GM19351 (cell line): ENCODE results near the gene CALML6.
"Not testable (repeated sequence)": the region's sequence is repeated elsewhere in the genome, so short reads cannot be mapped to it uniquely, and the experiment has no call there.

ENCODE experiments used
- ATAC-seq: cut with Tn5 transposase; IDR thresholded peaks from one replicate; pipeline ENCODE4 v1.9.1; 2021; ENCODE audit warnings: mild to moderate bottlenecking, moderate library complexity; ENCODE audit not compliant: unreplicated experiment

The CALML6 gene

DNA sequence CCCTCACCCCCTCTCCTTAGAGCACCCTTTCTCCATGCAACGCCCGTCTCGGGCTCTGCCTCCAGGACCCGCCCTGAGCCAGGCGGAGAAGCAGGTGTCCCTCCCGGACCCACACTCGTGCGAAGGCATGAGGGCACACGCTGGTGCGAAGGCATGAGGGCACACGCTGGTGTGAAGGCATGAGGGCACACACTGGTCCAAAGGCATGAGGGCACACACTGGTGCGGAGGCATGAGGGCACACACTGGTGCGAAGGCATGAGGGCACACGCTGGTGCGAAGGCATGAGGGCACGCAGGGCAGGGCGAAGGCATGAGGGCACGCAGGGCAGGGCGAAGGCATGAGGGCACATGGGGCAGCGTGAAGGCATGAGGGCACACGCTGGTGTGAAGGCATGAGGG is 9.8 kb downstream of the CALML6 start:
- ATAC-seq, result no peak

DNA sequence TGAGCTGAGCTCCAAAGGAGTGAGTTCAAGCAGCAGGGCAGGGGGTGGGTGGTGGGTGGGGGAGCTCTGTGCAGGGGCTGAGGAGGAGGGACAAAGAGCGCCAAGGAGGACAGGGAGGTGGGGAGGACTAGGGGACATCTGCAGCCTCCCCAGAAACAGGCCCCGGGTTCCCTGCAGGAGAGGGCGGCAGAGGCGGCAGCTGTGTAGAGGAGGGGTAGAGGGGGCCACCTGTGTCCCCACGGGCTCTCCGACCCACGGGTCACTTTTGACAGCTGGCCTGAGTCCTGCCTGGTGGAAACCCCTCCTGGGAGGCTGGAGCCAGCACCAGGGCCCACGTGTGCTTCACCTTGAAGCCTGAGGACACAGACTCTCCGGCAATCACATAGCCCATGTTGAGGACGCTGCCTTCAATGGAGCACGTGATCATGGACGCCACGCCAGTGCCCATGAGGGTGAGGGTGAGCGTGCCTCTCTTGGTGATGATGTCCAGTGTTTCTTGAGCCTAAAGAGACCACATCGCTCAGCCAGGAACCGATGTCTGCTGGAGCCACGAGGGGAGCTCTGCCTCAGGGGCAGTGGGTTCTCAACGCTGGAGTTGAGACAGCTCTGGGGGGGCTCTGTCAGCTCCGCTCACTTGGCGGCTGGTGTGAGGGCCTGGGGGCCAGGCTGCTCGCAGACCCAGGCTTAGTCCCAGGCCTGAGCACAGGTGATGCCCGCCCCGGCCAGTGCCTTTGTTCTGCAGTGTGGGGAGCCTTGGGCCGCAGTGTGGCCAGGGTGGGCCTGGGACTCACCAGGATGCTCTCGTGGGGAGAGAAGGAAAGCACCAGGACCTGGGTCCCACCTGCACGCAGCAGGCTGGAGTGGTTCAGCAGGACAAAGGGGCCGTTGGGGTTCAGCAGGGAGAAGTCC is 10.6 kb downstream of the CALML6 start:
- no peak for ATAC-seq

DNA sequence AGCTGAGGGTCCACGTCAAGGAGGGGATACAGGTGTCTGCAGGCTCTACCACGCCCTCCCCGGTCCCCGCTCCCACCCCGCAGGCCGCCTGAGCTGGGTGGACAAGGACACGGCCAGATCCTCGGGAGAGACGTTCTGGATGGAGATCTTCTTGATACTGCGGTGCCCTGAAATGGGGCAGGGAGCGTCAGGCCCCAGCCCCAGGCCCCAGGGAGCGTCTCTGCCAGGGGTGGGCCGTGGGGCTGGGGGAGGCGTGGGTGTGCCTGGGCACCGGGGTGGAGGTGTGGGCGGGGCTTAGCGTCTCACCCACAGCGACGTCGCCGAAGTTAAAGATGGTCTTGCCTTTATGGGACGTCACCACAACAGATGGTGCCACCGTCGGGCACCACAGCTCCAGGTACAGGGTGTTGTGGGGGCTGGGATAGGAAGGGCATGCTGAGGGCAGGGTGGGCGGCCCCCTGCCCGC is 11.3 kb downstream of the CALML6 start:
- ATAC-seq, result no peak

DNA sequence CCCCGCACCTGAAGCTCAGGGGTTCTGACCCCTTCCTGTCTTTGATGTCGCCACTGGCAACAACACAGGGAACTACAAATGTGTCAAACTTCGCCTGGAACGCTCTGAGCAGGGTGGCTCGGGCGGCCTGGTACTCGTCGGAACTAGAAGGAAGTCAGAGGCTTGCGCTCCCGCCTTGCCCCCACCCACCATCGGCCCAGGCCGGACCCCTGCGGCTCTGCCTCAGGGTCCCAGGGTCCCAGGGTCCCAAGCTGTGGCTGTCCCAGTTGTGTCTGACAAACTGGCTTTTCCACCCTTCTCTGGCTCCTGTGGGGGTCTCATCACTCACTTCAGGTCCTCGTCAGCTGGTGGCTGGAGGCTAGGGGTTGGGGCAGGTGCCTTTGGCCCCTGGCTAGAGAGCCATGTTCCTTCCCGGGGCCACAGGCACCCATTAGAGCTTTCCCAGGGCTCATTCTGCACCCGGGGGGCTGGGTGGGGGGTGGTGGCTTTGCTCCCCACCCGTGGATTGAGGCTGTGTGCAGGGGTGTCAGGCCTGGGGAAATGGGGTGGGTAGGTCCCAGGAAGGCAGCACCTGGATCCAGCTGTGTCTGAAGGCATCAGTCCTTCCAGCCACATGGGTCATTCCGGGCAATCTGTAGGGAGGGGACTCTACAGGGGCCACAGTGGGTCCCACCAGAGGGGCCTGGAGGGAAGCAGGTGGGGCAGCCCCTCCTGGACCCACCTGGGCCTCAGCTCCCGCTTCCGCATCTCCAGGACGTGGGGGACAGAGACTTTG is 12.0 kb downstream of the CALML6 start:
- ATAC-seq, result no peak

DNA sequence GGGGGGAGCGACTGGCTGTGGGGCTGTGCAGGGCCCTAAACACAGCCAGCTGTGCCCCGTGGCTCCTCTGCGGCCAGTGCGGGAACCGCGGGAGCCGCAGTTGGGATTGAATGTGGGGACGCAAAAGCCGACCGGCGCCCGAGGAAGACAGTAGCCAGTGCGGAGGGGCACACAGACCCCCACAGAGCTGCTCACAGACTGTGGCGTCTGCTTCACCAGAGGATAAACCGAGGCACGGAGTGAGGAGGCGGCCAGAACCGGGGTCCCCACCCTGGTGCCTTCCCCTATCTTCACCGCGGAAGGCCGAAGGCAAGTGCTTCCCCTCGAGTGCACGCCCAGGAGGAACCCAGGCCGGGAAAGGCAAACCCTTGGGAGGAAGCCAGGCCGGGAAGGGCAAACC is 12.7 kb downstream of the CALML6 start:
- ATAC-seq, result no peak

DNA sequence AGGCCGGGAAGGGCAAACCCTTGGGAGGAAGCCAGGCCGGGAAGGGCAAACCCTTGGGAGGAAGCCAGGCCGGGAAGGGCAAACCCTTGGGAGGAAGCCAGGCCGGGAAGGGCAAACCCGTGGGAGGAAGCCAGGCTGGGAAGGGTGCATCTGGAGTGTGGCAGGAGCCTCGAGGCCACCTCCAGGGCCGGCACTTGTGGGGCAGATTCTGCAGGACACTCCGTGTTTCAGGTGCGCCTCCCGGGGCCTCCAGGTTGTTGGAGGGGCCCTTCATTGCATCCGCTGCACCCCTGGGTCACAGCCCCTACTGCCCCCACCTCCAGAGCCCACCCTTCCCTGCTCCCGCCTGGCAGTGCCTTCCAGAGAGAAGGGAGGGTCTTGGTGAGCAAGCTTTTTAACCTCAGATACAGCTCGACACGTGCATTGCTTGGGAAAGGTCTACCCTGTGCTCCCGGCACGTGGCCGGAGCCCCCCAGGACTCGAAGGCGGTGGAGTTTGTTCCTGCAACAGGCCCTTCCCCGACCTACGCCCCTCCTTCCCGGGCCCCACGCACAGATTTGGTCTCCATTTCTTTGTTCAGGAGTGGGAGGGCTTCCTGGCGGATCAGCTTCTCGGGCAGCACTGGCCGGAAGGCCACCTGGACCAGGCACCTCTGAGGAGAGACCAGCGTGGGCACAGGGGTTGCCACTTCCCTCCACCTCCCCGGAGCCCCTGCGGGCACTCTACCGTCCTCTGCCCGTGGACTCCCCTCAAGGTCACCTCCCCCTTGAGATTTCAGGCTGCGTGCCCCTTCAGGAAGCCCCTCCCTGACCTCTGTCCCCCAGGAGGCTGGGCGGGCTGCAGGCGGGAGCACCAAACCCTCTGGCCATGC is 13.4 kb downstream of the CALML6 start:
- no peak for ATAC-seq

DNA sequence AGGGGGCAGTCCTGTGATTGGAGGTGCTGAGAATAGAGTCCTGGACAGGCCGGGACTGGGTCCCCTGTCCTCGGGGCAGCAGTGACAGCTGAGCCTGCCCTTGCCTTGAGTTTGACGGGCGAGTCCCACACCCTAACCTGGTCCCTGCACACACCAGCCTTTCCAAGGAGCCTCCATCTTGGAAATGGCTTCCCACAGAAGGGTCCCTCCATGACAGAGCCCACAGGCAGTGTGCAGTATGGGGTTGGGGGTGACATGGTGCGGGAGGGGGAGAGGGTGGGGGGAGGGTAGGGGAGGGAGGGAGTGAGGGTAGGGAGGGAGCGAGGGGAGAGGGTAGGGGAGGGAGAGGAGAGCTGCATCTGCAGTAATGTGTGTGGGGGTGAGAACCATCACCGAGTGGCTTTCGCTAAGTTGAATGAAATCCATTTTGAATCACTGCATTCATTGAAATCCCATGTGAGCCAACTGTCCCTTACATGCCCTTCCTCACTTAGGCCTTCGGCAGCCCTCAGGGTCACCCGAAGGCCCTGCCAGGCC is 14.1 kb downstream of the CALML6 start:
- ATAC-seq, result no peak

DNA sequence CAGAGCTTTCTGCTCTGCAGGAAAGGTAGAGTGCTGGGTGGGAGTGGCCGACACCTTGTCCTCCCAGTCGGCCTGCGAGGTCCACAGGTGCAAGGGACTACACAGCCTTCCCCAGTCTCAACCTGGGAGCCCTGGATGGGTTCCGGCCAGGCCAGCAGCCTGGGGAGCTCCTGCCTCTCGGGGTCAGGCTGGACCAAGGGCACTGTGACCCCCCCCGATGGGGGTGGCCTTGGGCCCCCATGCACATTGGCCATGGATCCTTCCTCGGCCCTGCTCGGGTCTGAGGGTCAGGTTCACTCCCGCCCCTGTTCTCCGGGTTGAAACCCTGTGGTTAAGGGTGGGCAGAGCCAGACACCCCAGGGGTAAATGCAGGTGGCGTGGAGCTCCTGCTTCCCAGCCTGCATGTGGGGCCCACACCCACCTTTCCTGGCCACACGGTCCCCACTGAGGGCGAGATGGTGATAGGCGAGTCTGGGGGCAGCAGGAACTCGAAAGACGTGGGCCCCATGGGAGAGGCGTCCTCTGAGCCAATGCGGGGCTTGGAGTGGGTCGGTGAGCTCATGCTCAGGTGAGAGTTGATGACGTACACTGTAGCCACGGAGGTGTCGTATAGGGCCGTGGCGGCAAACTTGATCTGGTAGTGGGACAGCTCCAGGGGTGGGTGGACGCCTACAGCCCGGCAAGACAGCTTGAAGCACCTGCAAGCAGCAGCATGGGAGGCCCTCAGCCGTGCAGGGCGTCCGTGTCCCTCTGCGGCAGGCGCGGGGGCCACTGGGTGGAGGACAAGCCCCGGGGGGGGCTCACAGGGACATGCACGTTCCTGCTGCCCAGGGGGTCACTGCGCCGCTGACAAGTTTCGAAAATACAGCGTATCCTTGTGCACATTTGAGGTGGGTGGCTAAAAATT is 14.8 kb downstream of the CALML6 start:
- no peak for ATAC-seq

DNA sequence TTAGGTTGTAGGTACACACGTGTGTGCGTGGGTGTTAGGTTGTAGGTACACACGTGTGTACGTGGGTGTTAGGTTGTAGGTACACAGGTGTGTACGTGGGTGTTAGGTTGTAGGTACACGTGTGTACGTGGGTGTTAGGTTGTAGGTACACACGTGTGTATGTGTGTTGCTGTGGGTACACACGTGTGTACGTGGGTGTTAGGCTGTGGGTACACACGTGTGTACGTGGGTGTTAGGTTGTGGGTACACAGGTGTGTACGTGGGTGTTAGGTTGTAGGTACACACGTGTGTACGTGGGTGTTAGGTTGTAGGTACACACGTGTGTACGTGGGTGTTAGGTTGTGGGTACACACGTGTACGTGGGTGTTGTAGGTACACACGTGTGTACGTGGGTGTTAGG is 19.8 kb downstream of the CALML6 start:
- ATAC-seq, result not testable (repeated sequence)

DNA sequence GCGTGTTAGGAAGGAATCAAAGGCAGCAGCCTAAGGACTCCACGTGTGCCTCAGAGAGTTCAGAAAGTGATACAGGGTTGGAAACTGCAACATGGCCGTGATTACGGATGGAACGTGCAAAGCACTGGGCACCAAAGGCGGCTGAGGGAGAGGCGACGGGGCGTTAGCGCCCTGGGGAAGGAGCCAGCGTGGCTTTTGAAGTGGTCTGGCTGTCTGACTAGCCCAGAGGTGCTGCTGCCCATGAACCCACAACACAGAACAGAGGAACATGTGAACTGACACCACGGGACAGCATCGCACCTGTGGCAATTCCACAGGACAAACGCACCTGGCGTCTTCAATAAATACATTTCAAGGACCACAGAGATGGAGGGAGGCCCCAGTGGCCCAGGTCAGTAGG is 22.0 kb downstream of the CALML6 start:
- ATAC-seq, result no peak

DNA sequence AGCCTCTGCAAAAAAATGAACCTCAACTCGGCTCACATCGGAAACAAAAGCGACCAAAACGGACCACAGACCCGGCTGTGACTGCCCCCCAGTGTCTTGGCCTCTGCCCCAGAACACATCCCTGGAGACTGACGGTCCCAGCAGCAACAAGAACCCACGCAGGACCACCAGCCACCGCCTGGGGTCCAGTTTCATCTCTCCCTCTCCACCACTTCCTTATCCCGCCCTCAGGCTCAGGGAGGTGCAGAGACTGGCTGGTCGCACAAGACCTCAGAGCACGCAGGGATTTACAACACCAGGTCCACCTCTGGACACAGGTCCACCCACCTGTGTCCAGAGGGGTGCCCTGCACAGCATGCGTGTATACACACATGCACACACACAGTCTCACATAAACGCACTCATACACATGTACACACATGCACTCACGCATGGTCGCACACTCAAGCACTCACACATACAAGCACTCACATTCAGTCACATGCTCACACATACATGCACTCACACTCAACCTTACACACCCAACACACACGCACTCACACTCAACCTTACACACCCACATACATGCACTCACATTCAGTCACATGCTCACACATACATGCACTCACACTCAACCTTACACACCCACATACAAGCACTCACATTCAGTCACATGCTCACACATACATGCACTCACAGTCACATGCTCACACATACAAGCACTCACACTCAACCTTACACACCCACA is 22.7 kb downstream of the CALML6 start:
- no peak for ATAC-seq

DNA sequence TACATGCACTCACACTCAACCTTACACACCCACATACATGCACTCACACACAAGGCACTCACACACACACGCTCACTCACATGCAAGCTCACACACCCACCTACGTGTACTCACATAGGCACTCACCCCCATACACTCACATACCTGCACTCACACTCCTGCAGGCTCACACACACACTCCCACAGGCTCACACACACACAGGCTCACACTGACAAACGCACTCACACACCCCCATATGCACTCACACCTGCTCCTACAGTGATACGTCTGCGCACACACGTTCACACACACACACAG is 23.2 kb downstream of the CALML6 start:
- no peak for ATAC-seq

DNA sequence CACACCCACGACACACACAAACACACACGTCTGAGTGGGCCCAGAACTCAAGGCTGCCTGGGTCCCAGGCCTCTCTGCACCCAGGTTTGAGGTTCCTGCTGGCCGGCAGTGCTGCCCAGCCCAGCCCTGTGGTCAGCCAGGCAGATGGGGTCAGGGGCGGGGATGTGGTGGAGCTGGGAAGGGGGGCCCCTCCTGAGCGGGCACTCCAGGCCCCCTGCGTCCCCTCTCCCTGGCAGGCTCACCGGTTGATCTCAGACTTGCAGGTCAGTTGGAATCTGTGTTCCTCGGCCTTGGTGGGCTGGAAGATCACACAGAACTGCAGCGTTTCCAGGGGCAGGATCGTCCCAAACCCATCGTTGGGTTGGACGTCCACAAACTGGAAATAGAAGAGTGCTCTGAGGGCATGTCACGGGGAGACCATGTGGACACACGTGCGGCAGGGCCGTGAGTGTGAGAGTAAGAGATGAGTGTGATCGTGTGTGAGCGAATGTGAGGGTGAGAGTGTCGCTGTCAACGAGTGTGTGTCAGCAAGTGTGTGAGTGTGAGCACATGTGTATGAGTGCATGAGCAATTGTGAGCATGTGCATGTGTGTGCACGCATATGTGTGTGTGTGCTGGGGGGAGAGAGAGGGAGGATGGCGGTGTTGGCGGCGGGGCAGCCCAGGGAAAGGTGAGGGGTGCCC is 23.7 kb downstream of the CALML6 start:
- ATAC-seq, result no peak

DNA sequence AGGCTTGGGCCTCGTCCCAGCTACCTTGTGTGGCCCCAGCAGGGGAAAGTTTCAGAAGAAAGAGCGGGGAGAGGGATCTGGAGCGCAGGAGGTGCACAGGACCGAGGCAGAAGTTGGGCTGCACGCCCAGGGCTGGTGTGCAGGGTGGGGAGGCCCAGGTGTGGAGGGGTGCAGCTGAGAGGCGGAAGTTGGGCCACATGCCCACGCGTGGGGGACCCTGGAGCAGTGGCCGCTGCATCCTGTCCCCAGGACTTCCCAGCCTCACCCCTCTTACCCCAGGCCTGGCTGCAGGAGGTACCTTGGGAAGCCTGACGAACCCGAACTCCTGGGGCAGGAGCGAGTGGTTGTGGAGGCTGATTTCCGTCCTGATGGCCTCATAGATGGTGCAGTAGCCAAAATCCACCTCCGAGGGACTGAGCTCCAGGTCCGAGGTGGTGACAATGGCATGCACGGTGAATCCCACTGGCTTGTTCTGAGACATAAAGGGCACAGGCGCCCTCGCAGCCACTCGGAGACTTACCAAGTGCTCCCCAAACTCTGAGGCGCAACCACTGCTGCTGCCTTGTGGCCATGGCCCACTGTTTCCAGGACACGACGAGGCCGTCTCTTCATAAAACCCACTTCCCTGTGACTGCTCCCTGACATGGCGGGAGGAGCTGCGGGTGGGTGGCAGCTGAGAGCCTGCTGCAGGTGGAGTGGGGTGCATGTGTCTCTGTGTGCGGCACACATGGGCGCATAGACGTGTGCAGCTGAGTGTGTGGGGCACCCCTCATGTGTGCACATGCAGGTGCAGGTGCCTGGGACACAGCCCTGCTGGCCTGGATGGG is 24.4 kb downstream of the CALML6 start:
- no peak for ATAC-seq

DNA sequence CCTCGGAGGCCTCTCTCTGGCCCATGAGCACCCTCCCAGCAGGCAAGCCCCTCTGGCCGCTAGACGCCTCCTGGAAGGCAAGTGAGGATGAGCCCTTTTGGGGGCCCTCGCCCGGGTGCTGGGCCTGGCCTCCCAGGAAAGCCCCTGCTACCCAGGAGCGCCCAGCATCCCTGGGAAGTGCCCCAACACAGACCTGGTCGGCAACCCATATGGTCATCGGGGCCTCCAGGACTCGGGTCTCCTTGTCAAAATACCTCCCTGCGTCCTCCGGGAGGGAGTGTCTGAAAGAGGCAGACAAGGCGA is 25.0 kb downstream of the CALML6 start:
- no peak for ATAC-seq

DNA sequence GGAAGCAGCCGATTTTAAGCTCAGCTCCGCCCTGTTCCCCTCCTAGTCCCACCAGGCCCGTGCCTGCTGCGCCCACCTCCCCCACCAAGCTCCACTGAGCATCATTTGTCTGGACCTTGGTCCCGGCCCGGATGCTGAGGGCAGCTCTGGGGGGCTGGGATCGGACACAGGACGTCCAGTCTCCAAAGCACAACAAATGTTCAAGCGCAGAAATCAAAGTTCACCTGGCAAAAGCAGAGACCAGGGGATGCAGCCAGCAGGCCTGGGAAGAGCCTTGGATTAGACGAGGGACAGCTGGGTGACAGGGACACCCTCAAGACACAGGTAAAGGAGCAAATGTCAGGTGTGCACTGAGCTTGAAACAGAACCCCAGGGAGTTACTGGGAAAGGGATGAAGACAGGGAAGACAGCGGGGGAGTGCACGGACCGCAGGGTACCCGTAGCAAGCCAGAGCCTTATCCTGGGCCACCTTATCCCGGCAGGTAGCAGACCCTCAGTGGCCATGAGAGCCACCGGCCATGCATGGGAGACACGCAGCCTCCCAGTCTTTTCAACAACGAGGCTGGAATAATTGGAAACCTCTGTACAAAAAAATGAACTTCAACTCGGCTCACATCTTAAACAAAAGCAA is 26.3 kb downstream of the CALML6 start:
- ATAC-seq, result no peak

DNA sequence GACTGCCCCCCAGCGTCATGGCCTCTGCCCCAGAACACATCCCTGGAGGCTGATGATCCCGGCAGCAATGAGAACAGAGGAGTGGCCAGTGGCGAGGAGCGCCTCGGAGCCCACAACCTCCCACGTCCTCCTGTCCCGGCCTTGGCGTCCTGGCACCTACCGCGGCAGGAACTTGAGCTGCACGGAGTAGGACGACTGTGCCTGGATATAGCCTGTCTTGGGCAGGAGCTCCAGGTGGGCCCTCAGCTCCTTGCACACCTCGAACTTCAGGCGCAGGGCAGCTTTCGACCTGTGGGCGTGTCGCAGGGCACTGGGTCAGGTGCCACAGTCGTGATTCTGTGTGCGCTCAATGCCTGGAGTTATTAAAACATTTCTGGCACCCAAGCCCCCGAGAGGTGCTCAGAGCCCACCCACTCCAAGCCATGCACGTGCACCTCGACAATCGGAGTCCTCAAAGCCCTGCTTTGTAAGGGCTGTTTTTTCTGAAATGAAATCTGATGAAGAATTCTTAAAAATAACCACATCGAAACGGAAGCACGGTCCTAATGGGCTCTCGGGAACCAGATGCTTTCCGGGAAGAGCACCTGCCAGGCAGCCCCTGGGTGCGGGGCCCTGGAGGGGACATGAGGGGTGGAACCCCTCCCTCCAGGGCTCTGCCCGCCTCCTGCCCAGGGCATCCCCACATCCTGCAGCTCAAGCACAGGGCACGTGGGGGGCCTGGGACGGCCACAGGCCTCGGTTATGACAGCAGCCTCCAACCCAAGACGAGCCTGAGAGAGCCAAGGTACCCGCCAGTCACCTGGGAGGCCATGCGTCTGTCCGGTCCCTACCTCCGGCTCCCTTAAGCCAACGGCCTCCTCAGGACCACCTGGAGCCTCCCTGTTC is 27.1 kb downstream of the CALML6 start:
- ATAC-seq, result no peak
